Activated T-cell treated with anti-CD3 and anti-CD28 coated beads for 48 hours (primary cell): ENCODE results near the gene DNAJC13.
A peak's percentile ranks its signal among the peaks of the same experiment; 100 is the strongest.

Experiments used
- DNase-seq: peaks from one replicate; pipeline ENCODE4 v3.0.0-alpha.2; 2020; ENCODE audit warnings: low read depth

DNAJC13 gene

DNA sequence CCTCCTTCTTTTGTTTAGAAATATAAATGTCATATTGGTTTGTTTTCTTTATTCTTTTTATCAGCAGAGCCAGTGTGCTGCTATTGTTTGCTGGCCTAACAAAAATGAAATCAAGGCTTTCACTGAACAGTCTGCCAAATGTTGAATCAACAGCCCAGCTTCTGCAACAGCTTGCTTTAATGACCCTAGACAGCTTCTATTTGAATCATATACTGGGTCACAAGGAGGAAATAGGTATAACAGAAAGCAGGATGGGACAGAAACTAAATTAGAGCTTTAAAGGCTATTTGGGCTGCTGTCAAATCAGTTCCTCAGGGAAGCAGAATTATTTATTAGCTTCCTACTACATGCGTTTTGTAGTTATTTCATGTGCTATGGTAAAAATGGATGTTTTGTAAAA lies 12.1 kb upstream of the DNAJC13 start:
- DNase-seq = no peak

DNA sequence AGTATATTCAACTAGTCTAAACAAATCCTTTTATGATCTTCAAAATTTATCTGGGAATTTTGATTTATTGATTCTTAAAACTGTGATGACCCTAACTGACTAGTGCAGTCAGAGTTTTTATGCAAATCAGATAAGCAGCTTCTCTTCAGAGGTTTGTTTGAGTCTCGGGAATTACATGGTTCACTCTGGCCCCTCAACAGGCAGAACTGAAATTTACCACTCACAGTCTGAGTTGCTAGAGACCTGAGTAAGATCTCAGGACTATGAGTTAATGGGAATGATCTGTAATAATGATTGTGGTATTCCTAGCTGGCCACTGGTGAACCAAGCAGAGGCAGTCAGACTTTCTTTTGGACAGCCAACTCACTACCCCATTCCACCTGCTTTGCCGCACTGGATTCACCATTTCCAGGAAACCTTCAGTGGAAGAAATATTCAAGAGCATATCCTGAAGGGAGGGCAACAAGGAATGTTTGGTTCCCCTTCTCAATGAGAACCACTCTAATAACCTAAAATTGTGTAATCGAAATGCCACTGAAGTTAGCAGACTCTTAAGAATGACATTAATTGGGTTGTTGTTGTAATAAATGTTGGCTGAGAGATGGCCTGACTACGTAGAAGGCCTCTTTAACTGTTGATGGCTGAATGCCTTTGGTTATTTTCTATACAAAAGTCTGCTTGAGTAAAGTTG lies 11.5 kb upstream of the DNAJC13 start:
- DNase-seq = no peak

DNA sequence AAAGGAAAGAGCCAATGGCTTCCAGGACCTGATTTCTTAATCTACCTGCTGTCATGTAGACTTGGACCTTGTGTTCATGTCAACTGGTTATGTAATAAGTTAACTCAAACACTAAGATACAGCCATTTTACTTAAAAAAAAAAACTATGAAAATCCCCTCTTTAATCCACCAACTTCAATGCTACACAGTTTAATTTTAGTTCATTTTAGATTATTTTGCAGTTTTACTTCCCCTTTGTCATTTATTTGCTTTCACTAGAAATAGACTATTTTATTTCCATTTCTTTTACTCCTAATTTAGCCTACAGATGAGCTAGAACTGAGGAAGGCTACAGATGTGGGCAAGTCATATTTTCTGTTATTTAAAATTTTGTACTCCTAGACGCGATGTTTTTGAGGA lies 10.7 kb upstream of the DNAJC13 start:
- DNase-seq = no peak

DNA sequence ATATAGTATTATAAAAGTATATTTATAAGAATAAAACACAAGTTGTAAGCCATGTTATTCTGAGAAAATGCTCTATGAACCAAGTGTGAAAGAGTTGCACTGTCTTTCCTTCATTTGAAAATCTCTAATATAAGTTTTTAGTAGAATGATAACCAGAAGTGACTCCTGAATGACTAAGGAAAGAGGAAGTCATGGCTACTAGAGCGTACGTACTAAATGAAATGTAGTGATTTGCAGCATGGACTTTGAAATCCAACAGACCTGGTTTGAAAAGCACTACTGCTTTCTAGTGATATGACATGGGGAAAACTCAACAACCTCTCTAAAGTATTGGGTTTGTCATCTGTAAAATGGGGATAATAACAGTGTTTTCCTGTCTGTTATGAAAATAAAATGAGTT lies 10.3 kb upstream of the DNAJC13 start:
- no peak for DNase-seq

DNA sequence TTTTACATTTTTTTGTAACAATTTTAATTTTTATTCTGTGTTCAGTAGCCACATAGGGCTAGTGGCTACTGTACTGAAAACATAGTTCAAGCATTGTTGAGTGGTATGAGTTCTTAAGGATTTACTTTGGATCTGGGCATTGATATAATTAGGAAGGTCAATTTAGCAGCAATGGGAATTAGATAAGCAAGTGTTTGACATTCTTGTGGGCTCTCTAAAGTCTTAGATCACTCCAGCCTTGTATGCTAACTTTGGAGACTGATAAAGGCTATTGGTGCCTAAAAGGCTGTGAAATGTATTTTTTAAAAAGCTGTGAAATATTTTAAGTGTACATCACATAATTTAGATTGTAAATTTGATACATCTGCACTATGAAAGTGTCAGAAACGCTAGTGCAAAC lies 2.5 kb upstream of the DNAJC13 start:
- no peak for DNase-seq

DNA sequence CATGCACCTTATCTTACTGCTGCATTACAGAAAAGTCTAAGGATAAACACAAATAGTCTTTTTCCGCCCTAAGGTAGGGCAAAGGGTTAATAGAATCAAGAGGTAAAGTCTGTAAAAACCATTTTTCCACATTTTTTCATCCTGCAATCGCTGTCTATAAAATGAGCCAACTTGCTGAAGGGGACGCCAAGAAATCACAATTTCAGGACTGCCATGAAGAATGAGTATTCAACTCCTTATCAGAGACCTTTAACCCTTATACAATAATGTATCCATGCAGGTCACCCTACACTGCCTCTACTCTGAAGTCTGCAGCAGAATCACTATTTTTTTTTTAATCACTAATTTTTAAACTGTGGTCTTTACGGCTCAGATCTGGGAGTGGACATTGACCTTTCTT lies 1.1 kb upstream of the DNAJC13 start:
- no peak for DNase-seq

DNA sequence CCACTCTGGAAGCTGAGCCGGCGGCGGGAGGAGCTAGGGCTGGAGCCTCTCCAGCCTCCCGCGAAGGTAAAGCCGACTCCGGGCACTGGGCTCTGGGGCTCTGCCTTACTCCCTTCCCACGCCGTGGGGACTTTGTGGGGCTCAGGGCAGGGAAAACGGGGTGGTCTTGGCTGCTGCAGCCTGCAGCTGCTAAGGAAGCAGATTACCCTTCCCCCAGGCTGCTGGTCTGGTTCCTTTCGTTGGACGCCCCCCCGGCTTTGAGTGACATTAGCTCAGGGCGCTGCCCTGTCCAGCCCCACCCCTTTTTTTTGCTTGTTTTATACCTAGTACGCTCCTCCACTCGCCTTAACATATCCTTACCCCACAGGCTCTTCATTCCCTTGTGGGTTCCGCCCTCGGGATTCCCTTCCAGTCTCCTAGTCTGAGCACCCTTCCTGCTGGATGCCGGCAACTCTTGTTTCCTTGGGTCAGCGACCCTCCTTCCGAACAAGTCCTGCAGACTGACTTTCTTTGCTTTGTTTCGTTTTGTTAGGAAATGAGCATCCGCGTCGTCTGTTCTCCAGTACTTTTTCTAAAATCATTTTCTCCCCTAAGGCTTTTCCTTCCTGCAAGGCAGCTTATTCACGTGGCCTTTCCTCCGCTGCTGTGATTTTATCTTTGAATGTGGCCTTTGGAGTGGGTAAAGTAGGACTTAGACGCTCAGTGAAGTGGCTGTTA lies 551 bp downstream of the DNAJC13 start:
- DNase-seq = peak; percentile 41

DNA sequence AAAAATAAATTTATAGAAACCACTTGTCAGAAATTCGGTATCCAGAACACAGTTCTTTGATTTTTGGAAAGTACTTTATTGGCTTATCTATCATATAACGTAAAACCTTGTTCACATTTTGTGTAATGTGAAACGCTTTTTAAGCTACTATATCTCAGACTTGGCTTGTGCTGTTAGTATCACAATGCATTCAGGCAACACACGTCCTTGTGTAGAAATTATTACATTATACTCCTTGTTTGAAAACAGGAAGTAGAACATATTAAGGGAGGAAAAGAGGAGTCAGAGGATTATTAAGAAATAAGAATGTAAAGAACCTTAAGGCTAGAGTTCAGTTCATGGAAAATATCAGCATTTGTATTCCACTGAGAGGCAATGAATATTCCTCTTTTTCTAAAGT lies 1.6 kb downstream of the DNAJC13 start:
- DNase-seq = no peak

DNA sequence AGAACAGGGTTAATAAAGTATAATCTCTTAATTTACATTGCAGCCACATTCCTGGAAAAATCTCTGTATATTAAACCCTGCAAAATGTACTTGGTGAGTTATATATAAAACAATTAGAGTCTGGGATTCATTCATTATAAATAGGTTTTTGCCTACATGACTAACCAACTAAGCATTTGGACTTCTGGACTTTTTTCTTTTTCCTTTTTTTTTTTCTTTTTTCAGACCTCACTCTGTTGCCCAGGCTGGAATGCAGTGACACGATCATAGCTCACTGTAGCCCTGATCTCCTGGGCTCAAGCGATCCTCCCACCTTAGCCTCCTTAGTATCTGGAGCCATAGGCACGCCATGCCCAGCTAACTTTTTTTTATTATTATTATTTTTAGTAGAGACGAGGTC lies 4.5 kb downstream of the DNAJC13 start:
- DNase-seq = no peak

DNA sequence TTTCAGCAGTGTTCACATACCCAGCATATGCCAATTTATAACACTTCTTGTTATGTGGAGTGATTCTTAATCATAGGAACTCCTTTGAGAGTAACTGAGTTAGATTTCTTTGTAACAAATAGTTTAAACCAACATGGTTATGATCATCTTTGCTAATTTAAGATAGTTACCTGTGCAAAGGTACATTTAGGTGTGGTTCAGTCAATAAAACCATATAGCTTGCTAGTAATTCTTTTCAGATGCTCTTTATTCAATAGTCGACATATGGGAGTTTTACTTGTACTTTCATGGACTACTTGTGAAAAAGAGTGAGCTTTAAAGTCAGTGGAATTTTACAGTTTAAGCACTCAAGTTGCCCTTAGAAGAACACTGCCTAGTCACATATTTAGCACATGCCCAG lies 5.2 kb downstream of the DNAJC13 start:
- no peak for DNase-seq

DNA sequence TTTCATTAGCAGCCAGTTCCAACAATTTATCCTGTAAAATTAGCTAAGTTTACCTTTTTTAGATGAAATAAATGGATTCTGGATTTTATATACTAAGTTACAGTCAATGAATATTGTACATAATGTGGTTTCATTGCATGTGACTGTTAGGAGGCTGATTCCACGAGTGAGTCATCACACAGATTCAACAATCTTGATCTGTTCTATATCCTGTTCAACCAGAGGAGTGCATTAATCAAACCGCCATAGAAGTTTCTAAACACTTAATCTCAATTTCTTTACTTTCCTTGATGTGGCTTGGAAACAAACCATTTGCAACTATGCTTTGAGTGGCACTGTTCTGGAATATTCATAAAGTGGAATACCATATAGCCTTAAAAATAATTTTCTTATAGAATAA lies 15.3 kb downstream of the DNAJC13 start:
- no peak for DNase-seq

DNA sequence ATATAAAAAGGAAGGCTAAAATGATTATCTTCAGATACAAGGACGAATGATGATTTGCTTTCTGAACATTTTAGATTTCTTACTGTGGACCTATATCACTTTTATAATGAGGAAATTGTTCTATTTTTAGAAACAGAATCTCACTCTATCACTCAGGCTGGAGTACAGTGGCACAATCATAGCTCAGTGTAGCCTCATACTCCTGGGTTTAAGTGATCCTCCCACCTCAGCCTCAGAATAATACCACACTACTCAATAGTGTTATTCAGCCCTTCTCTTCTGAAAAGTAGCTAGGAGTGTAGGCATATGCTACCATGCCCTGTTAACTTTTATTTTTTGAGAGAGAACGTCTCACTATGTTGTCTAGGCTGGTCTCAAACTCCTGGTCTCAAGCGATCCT lies 15.8 kb downstream of the DNAJC13 start:
- DNase-seq = no peak

DNA sequence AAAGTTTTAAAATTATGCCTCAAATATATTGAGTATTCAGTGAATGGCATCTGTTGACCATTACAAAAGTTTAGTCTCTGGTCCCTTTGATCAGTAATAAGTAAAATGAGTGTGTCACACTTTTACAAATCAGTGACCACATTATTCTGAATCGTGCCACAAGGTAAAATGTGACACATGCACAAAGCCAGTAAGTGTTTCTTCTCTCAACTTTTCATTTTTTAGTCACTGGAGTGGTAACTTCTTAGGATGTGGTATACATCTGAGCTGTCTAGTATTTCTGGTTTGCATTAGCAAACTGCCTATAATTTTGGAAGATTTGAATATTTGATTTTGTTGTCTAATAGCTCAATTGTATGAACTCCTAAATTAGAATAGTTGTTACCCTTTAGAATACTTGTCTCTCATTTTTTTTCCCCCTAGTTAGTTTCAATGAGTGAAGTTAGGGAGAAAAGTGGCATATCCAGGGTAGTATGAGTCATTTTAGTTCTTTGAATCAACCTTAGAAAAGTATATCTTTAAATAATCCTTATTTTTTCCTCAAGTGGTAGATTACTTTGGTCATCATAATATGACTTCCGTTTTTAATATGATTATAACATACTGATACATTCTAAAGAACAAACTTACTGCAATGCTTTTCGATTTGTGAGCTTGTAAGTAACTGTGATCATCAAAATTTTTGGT lies 18.1 kb downstream of the DNAJC13 start:
- no peak for DNase-seq

DNA sequence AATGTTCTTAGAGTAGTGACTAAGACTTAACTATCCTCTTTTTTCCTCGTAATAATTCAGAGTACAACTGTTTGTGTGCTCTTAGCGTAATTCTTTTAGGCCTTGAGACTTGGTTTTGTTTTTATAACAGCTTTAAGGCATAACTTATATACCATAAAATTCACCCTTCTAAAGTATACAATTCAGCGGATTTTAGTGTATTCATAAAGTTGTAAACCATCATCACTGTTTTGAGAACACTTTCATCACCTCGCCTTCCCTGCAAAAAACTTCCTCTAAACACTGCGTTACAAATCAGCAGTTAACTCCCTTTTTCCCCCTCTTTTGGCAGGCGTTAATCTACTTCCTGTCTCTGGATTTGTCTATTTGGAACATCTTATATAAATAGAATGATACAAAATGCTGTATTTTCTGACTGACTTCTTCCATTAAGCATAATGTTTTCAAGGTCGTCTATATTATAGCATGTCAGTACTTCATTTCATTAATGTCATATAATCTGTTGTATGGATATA lies 18.7 kb downstream of the DNAJC13 start:
- DNase-seq = no peak

DNA sequence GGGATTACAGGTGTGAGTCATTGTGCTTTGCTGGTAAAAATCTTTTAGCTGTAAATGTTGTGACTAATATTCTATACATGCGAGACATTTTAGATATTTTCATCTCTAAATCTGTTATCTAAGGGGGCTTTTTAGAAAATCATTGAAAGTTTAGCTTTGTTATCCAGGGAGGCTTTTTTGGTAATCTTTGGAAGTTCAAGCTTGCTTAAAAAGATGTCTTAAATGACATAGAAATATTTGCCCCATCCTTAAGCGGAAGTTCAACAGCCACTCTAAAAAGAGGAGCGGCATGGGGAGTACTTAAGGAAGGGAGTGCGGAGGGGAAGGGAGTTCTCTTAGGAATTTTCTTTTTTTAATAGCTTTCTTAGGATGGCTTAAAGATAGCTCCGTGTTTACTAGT lies 26.1 kb downstream of the DNAJC13 start:
- no peak for DNase-seq

DNA sequence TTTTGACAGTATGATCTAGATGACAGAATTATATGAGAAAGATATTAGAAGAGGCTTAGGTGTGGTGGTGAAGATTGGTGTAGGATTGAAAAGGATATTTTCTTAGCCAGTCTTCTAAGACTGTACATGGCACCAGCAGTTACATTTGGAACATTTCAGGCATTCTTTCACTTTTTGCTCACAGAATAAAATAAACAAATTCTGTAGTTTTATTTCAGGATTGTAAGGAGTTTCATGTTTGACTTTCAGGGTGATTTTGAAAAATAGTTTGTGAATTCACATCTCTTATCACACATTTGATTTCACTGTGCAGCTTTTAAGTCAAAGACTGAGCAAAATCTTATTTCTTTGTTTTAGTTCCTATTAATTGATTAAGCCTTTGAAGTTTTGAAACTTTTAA lies 27.1 kb downstream of the DNAJC13 start:
- no peak for DNase-seq

DNA sequence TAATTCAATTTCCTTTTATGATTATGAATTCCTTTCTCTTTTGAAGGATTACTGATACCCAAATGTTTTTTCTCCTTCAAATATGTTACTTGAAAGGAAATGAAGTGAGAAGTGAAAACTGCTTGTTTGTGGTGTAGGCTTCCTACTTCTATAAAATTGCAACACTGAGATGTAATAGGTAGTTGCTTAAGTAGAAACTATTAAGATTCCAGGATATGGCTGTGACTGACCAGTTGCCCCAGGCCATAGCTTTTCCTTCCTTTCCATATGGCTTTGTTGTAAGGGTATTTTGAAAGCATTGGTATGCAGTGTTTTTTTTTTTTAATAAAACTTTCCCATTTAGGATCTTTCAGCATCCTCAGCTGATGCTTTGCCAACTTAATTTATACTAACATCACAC lies 28.5 kb downstream of the DNAJC13 start:
- DNase-seq = no peak

DNA sequence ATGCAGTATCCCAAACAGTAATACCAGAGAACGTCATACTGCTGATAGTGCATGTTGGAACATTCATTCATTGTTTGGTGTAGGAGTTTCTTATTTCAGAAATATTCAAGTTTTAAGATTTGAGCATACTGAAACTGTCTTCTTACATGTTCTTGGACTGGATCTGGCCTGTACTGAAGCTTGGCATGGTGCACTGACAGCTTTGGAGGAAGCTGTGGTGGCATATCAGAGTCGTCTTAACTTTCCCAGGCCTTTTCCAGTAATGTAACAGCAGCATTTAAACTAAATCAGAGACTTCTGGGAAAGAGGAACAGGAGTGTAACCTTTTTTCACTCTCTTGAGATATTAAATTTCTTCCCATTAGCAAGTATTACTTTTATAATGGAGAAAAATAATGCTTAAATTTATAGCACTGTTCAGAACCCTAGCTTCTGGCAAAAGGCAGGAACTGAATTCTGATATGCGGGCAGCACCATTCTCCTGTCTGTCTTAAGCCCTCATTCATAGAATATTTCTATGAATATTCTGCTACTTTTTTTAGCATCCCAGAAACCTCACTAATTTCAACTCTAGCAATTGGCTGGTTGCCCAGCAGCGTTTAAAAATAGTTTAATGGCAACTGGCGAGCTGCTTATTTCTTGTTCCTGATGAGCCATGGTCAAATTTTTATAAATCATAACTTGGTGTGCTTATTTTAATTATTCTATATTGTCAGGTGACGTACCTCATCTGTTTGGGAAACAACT lies 31.1 kb downstream of the DNAJC13 start:
- no peak for DNase-seq

DNA sequence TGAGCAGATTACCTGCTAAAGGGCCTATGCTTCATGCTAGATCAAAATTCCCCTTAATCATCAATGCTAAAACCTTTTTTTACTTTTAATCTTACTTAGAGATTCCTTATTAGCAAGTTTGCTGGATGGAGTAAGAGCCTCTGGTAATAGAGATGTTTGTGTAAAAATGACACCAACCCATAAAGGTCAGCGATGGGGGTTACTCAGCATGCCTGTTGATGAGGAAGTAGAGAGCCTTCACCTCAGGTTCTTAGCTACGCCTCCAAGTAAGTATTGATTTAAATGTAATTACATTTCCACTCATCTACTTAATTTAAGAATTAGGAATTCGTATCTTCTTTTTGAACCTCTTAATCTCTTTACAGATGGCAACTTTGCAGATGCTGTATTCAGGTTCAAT lies 38.8 kb downstream of the DNAJC13 start:
- DNase-seq = no peak

DNA sequence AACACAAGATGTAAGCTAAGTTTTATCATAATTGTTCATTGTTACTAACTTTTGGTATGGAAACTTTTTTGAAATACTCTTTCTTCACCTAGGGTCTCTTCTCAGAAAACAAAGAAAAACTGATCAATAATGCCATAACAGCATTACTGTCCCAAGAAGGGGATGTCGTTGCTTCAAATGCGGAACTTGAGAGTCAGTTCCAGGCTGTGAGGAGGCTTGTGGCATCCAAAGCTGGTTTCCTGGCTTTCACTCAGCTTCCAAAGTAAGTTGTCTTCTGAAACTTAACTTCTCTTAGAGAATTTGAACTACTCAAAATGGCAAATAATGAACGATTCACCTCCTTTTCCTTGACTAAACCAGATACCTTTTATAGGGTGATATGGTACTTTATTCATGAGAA lies 39.3 kb downstream of the DNAJC13 start:
- no peak for DNase-seq

DNA sequence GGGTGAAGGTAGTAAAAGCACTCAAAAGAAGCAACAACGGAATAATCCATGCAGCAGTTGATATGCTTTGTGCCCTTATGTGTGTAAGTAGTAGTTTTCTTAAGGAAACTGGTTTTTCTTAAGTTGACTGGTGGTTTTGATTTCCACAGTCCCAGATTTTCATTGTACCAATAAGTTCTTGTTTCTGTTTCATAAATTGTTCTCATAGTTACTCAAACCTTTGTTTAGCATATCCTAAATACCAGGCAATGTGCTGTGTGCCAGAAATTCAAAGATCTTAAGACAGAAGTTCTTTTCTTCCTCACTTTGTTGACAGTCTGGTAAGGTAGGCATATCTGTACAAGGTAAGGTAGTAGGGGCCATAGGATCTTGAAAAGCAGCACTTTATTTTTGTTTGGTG lies 40.0 kb downstream of the DNAJC13 start:
- no peak for DNase-seq

DNA sequence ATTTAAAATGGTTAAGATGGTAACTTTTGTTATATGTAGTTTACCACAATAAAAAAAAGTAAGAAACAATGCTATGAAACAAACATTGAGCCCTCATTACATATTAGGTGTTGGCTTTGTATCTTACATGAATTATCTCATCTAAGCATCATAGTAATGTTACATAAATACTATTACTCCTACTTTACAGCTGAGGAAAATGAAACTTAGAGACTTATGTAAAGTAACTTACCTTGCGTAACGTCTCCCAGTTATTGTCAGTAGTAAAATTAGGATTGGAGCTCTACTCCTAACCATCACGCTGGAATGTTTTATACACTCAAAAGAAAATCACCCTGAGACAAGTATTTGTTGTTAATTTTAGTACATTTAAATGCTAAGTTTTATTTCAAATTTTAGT lies 42.2 kb downstream of the DNAJC13 start:
- DNase-seq = no peak

DNA sequence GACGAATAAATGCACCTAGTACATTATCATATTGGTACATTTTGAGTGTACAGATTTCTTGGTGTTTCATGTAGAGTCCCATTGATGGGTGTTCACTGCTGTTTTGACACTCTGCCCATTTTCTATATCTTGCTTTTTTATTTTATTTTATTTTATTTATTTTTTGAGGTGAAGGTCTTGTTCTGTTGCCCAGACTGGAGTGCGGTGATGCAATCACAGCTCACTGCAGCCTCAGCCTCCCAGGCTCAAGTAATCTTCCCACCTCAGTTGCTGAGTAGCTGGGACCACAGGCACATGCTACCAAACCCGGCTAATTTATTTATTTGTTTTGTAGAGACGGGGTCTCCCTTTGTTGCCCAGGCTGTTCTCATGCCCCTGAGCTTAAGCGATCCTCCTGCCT lies 44.2 kb downstream of the DNAJC13 start:
- DNase-seq = no peak
